Esophagus squamous epithelium (tissue), 5 donors: Measurements from ENCODE around the gene ZNF800. TPM values are rescaled to one million over a fixed set of nuclear protein-coding genes. Genes with fewer than 3 reads are reported as not detected.

Source experiments
- DNase-seq: peaks from one replicate; lab custom pipeline; 2025; lab: John Stamatoyannopoulos, UW
- H3K27ac ChIP-seq, 4 donors: fragments of 200-600 bp; sonication (generic); one replicate each; pipeline ENCODE4 v1.5.1; 2016 to 2019; ENCODE audit warnings: mild to moderate bottlenecking in 1 of 4
- H3K27me3 ChIP-seq, 4 donors: fragments of 200-600 bp; sonication (generic); 1 replicate in 3 of 4; 2 replicates in 1 of 4; pipeline versions ENCODE4 v1.5.1 to v1.6.0; 2017 to 2021; ENCODE audit warnings: antibody characterized with exemption in 1 of 4
- H3K36me3 ChIP-seq, 3 donors: fragments of 200-600 bp; sonication (generic); one replicate each; pipeline ENCODE4 v1.5.1; 2016 to 2019
- H3K4me1 ChIP-seq, 3 donors: fragments of 200-600 bp; sonication (generic); one replicate each; pipeline ENCODE4 v1.5.1; 2017 to 2019
- H3K4me3 ChIP-seq, 4 donors: fragments of 200-600 bp; sonication (generic); 1 replicate in 3 of 4; 2 replicates in 1 of 4; pipeline ENCODE4 v1.5.1; 2016 to 2019; ENCODE audit warnings: mild to moderate bottlenecking in 2 of 4, moderate library complexity in 1 of 4
- H3K9me3 ChIP-seq, 3 donors: fragments of 200-600 bp; sonication (generic); one replicate each; pipeline ENCODE4 v1.5.1; 2016 to 2019
- POLR2A ChIP-seq, 4 donors: fragments of 450-650 bp; IDR thresholded peaks; one replicate each; pipeline ENCODE4 v1.6.1; 2017; ENCODE audit warnings: antibody characterized with exemption in 4 of 4, mild to moderate bottlenecking in 4 of 4, moderate library complexity in 3 of 4
- WGBS, 2 donors: methylation state at CpG; one replicate each; pipeline ENCODE4 v1.1.5; 2018; 5-methylcytosine and 5-hydroxymethylcytosine counted together
- intact Hi-C: fragments of 100-400 bp; cut with DNase I; formaldehyde crosslinking; loops from one replicate; pipeline ENCODE4 v1.15.0; 2022
- total RNA-seq, 4 donors: library from RNA; depleted of rRNA; stranded (reverse); fragments of >200 nt; gene quantifications; one replicate each; pipeline ENCODE4 v1.1.0, GENCODE V29; 2016
- TF ChIP-seq, protein P1 (sequence below), 6 experiments: fragments of 450-650 bp in 4 of 6; fragments of 200-600 bp in 2 of 6; sonication (generic) in 2 of 6; IDR thresholded peaks; one replicate each; pipeline ENCODE4 v1.5.1; 2016 to 2019; ENCODE audit warnings: antibody characterized with exemption in 6 of 6, mild to moderate bottlenecking in 4 of 6, moderate library complexity in 4 of 6
- donor health status: DM: yes; HTN: yes; CAD: no.

Gene ZNF800
- total RNA-seq, 4 donors from 2014 or later = 21.1 to 27.8 (median 24.2) TPM

- 81 to 85% methylated on average over 7 of the region's 7 CpGs for WGBS, 2 donors
- DNase-seq = no peak
- H3K27ac ChIP-seq = no peak overlapping the region
- no peak for TF ChIP-seq POLR2A (IDR thresholded peaks at IDR 0.05)
- TF ChIP-seq, protein P1, sequence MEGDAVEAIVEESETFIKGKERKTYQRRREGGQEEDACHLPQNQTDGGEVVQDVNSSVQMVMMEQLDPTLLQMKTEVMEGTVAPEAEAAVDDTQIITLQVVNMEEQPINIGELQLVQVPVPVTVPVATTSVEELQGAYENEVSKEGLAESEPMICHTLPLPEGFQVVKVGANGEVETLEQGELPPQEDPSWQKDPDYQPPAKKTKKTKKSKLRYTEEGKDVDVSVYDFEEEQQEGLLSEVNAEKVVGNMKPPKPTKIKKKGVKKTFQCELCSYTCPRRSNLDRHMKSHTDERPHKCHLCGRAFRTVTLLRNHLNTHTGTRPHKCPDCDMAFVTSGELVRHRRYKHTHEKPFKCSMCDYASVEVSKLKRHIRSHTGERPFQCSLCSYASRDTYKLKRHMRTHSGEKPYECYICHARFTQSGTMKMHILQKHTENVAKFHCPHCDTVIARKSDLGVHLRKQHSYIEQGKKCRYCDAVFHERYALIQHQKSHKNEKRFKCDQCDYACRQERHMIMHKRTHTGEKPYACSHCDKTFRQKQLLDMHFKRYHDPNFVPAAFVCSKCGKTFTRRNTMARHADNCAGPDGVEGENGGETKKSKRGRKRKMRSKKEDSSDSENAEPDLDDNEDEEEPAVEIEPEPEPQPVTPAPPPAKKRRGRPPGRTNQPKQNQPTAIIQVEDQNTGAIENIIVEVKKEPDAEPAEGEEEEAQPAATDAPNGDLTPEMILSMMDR (IDR thresholded peaks at IDR 0.05) = no peak
- intact Hi-C loops = no loop called here
- H3K36me3 ChIP-seq = peaks cover 0 to 5% (median 0%) of the 10 kb centered on the region in 3 donors
- peaks cover 0 to 11% (median 0%) of the 10 kb centered on the region in 3 donors for H3K4me1 ChIP-seq
- H3K9me3 ChIP-seq = no peaks in the 10 kb centered on the region
- no peak overlapping the region for H3K4me3 ChIP-seq
- H3K27me3 ChIP-seq = no peaks in the 10 kb centered on the region
These were observed 42.6 kb downstream of the ZNF800 start for GRCh38 chr7:127349881-127350280.

DNA sequence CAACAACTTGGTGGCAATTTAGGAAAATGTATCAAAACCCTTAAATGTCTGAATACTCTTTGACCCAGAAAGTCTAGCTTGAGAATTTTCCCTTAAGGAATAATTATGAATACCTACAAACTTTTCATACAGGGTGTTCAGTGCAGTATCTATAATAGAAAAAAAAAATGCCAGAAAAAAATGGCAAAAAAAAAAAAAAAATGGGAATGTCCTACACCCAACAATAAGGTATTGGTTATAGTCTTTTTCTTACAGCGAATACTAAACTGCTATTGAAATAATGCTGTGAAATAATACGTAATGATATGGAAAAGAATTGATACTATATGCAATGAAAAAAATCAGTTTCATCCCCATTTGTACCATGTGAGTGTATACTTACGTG lies 44.3 kb downstream of the ZNF800 start:
- WGBS, 2 donors = 90 to 92% methylated on average over 3 of the region's 3 CpGs
- Histone ChIP-seq H3K27ac (no peak overlapping the region), H3K27me3 (no peaks in the 10 kb centered on the region), H3K36me3 (no peaks in the 10 kb centered on the region), H3K9me3 (peaks cover 0 to 3% (median 0%) of the 10 kb centered on the region in 3 donors), H3K4me1 (peaks cover 0 to 11% (median 0%) of the 10 kb centered on the region in 3 donors), H3K4me3 (peak overlapping the region; percentile 27 to 62 (median 38))
- no peak for DNase-seq
- TF ChIP-seq, protein P1 (IDR thresholded peaks at IDR 0.05) = no peak
- no peak for TF ChIP-seq POLR2A (IDR thresholded peaks at IDR 0.05)
- intact Hi-C loops = no loop called here

DNA sequence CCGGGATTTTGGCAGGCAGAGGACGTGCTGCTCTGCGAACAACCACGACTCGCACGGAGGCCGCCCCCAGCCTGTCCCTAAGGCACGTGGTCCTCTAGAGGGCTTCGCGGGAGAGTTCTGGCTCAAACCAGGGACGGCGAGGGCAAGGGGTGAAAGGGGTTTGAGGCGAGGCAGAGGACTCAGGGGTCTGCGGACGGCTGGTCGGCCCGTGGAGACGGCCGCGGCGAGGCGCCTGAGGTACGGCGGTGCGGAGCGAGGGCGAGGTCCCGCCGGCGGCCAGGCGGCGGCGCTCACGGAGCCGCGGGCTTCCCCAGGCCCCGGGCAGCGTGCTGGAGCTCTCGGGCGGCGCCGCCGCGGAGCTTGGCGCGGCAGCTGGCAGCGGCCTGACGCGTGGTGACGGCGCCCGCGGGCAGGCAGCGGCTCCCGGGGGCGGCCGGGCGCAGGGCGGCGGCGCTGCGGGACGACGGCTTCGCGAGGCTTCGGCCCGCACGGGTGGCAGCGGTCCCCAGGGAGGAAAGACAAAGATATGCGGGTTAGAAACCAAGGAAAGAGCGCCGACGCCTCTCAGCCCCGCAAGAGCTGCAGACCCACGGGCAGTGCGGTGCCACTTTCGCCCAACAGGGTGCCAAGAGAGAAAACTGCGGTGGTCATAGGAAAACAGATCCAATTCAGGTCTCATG lies 44.8 kb downstream of the ZNF800 start:
- Histone ChIP-seq H3K27ac (no peak overlapping the region), H3K4me3 (peak overlapping the region; percentile 27 to 62 (median 38)), H3K27me3 (no peaks in the 10 kb centered on the region), H3K9me3 (peaks cover 0 to 8% (median 0%) of the 10 kb centered on the region in 3 donors), H3K4me1 (peaks cover 0 to 11% (median 0%) of the 10 kb centered on the region in 3 donors), H3K36me3 (no peaks in the 10 kb centered on the region)
- 7 to 15% methylated on average over 9 to 12 of the region's 79 CpGs for WGBS, 2 donors
- intact Hi-C loops = no loop called here
- no peak for TF ChIP-seq POLR2A (IDR thresholded peaks at IDR 0.05)
- TF ChIP-seq, protein P1 (IDR thresholded peaks at IDR 0.05) = peak in 5 of 6 experiments; percentile 10 to 76 (median 51)
- no peak for DNase-seq

GRCh38 chr7:127346575-127347256 lies 45.8 kb downstream of the ZNF800 start:
- WGBS, 2 donors = 74 to 78% methylated on average over 5 to 8 of the region's 9 CpGs
- Histone ChIP-seq H3K4me3 (no peak overlapping the region), H3K4me1 (peaks cover 0 to 11% (median 0%) of the 10 kb centered on the region in 3 donors), H3K27me3 (no peaks in the 10 kb centered on the region), H3K27ac (no peak overlapping the region), H3K36me3 (no peaks in the 10 kb centered on the region), H3K9me3 (peaks cover 0 to 8% (median 0%) of the 10 kb centered on the region in 3 donors)
- DNase-seq = no peak
- intact Hi-C loops = no loop called here
- no peak for TF ChIP-seq POLR2A (IDR thresholded peaks at IDR 0.05)
- TF ChIP-seq, protein P1 (IDR thresholded peaks at IDR 0.05) = no peak

- WGBS, 2 donors = 67% methylated on average over 1 of the region's 1 CpG
- Histone ChIP-seq H3K27me3 (no peaks in the 10 kb centered on the region), H3K4me1 (peaks cover 0 to 6% (median 0%) of the 10 kb centered on the region in 3 donors), H3K36me3 (no peaks in the 10 kb centered on the region), H3K9me3 (peaks cover 0 to 8% (median 0%) of the 10 kb centered on the region in 3 donors), H3K4me3 (no peak overlapping the region), H3K27ac (no peak overlapping the region)
- DNase-seq = no peak
- intact Hi-C loops = no loop called here
- TF ChIP-seq, protein P1 (IDR thresholded peaks at IDR 0.05) = no peak
- TF ChIP-seq POLR2A (IDR thresholded peaks at IDR 0.05) = no peak
These were observed 49.9 kb downstream of the ZNF800 start for GRCh38 chr7:127342596-127342995.
